Heart right ventricle (tissue), 16 donors: Measurements from ENCODE around the gene TSC22D4. TPM values are rescaled to one million over a fixed set of nuclear protein-coding genes. Genes with fewer than 3 reads are reported as not detected.
A peak's percentile ranks its signal among the peaks of the same experiment; 100 is the strongest.

ENCODE experiments used
- ATAC-seq, 8 donors: fragments of 200-7000 bp; cut with Tn5 transposase; one replicate each; pipeline ENCODE4 v1.9.1; 2020; ENCODE audit warnings: mild to moderate bottlenecking in 8 of 8, moderate library complexity in 8 of 8, moderate number of reproducible peaks in 1 of 8
- DNase-seq, 2 donors: peaks; one replicate each; pipeline ENCODE4 v3.0.0-alpha.2; 2020
- H3K27ac ChIP-seq, 10 donors: fragments of 200-600 bp; sonication (generic) in 2 of 10; one replicate each; pipeline versions ENCODE4 v1.5.0 to v1.8.0; 2020 to 2022; ENCODE audit warnings: mild to moderate bottlenecking in 3 of 10
- H3K27me3 ChIP-seq, 7 donors: fragments of 200-600 bp; one replicate each; pipeline ENCODE4 v1.8.0; 2021 to 2022; ENCODE audit warnings: mild to moderate bottlenecking in 2 of 7
- H3K36me3 ChIP-seq, 9 donors: fragments of 200-600 bp; sonication (generic) in 1 of 9; one replicate each; pipeline versions ENCODE4 v1.5.0 to v1.8.0; 2020 to 2022; ENCODE audit warnings: mild to moderate bottlenecking in 2 of 9
- H3K4me1 ChIP-seq, 9 donors: fragments of 200-600 bp; sonication (generic) in 1 of 9; one replicate each; pipeline versions ENCODE4 v1.5.0 to v1.8.0; 2020 to 2022; ENCODE audit warnings: mild to moderate bottlenecking in 4 of 9
- H3K4me3 ChIP-seq, 10 donors: fragments of 200-600 bp; sonication (generic) in 2 of 10; one replicate each; pipeline versions ENCODE4 v1.5.0 to v1.8.0; 2020 to 2022; ENCODE audit warnings: mild to moderate bottlenecking in 7 of 10, moderate library complexity in 2 of 10
- H3K9me3 ChIP-seq, 11 donors: fragments of 200-600 bp in 10 of 11; sonication (generic) in 2 of 11; one replicate each; pipeline versions ENCODE4 v1.5.0 to v1.8.0; 2013 to 2022; ENCODE audit warnings: mild to moderate bottlenecking in 2 of 11, control low read depth in 1 of 11, moderate library complexity in 1 of 11
- WGBS, 2 donors: extraction: QIAGEN DNeasy Blood & Tissue Kit; methylation state at CpG; one replicate each; pipeline ENCODE4 v1.1.7; 2013; ENCODE audit warnings: inconsistent platforms in 1 of 2; 5-methylcytosine and 5-hydroxymethylcytosine counted together
- intact Hi-C, 10 donors: fragments of 100-400 bp; cut with DNase I; formaldehyde crosslinking; loops; one replicate each; pipeline versions ENCODE4 v1.11.1 to v1.14.2; 2022
- polyA plus RNA-seq, 2 donors: library from polyadenylated mRNA; stranded (reverse); fragments of 200-250 nt; gene quantifications; one replicate each; pipeline ENCODE4 v1.2.3, GENCODE V29; 2013
- total RNA-seq, 10 donors: library from RNA; stranded (reverse); fragmentation: NEBNext Ultra II Directional in 3 of 10; extraction: Animal tissue kit (Norgen Biotek cat#: 25700) in 3 of 10; gene quantifications; one replicate each; pipeline versions ENCODE4 v1.2.1 to v1.2.4, GENCODE V29; 2021 to 2023
- TF ChIP-seq, protein P1 (sequence below), 9 donors: fragments of 200-600 bp; sonication (generic) in 2 of 9; IDR thresholded peaks; one replicate each; pipeline versions ENCODE4 v1.5.0 to v1.8.0; 2021 to 2022; ENCODE audit warnings: antibody characterized with exemption in 9 of 9, mild to moderate bottlenecking in 5 of 9, moderate library complexity in 1 of 9
- donor health status: Arrhythmogenic right ventricular cardiomyopathy.
- donor health status: ischemic (EF 13 %, LVEDD 7.1; RV severe dilation, severe dysfunction).
- donor health status: healthy with polysubstance abuse.
- donor health status: DM: no; HTN: yes; CAD: no.
- donor health status: DM: no; HTN: no; CAD: no.
- donor health status: ischemic (EF 25% LVEDD 6.9; RV normal size, moderate dysfunction).
- donor health status: ischemic (EF 25% LVEDD 5.7; RV mildly dilated, moderate dysfunction).
- donor health status: healthy.
- donor health status: DM: yes; HTN: yes; CAD: no.
- donor health status: Ischemic cardiomyopathy.
- donor health status: ischemic (EF 35%, LVEDD 5.7; RV mildly dilated, moderate dysfunction).
- donor health status: nonischemic (EF 11% LVEDD 7.7; RV severe dilation, severe dysfunction).
- donor health status: DM: yes; HTN: yes; CAD: no.
- donor health status: PGD.
- donor health status: ischemic (EF 29% LVEDD 5.4; RV normal size, mild dysfunction).
- donor health status: nonischemic (EF 23%, LVEDD 6.1; RV moderate dilation, normal function).

The TSC22D4 gene
- total and polyA plus RNA-seq, 12 donors = 36.0 to 72.3 (median 47.7) TPM

DNA sequence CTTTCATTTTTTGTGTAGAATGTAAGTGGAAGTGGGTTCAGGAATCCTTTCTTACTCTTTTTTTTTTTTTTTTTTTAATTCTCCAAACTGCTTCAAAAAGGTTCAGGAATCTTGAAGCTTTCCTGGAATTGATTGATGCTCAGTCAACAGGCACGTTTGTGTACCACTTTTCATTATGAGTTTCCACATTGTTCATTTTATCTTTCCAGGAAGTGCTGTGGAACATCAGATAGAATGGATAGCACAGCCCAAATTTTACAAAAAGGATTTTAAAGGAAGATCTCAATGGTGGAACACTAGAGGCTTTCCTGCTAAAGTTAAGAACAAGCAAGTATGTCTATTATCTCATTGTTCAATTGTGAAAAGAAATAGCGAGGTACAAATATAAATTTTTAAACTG is 40.8 kb downstream of the TSC22D4 start:
- TF ChIP-seq, protein P1, sequence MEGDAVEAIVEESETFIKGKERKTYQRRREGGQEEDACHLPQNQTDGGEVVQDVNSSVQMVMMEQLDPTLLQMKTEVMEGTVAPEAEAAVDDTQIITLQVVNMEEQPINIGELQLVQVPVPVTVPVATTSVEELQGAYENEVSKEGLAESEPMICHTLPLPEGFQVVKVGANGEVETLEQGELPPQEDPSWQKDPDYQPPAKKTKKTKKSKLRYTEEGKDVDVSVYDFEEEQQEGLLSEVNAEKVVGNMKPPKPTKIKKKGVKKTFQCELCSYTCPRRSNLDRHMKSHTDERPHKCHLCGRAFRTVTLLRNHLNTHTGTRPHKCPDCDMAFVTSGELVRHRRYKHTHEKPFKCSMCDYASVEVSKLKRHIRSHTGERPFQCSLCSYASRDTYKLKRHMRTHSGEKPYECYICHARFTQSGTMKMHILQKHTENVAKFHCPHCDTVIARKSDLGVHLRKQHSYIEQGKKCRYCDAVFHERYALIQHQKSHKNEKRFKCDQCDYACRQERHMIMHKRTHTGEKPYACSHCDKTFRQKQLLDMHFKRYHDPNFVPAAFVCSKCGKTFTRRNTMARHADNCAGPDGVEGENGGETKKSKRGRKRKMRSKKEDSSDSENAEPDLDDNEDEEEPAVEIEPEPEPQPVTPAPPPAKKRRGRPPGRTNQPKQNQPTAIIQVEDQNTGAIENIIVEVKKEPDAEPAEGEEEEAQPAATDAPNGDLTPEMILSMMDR (IDR thresholded peaks at IDR 0.05) = no peak
- peak overlapping the region in 1 of 10 donors; percentile 10 for H3K27ac ChIP-seq
- H3K27me3 ChIP-seq = no peaks in the 10 kb centered on the region
- H3K4me3 ChIP-seq = no peak overlapping the region
- no peaks in the 10 kb centered on the region for H3K9me3 ChIP-seq
- H3K4me1 ChIP-seq = peaks cover 6 to 29% (median 17%) of the 10 kb centered on the region in 9 donors
- no peak for DNase-seq
- WGBS, 2 donors = 46 to 56% methylated on average over 2 of the region's 2 CpGs
- intact Hi-C loops = no loop called here
- no peak for ATAC-seq
- H3K36me3 ChIP-seq = peaks cover 0 to 21% (median 15%) of the 10 kb centered on the region in 9 donors

DNA sequence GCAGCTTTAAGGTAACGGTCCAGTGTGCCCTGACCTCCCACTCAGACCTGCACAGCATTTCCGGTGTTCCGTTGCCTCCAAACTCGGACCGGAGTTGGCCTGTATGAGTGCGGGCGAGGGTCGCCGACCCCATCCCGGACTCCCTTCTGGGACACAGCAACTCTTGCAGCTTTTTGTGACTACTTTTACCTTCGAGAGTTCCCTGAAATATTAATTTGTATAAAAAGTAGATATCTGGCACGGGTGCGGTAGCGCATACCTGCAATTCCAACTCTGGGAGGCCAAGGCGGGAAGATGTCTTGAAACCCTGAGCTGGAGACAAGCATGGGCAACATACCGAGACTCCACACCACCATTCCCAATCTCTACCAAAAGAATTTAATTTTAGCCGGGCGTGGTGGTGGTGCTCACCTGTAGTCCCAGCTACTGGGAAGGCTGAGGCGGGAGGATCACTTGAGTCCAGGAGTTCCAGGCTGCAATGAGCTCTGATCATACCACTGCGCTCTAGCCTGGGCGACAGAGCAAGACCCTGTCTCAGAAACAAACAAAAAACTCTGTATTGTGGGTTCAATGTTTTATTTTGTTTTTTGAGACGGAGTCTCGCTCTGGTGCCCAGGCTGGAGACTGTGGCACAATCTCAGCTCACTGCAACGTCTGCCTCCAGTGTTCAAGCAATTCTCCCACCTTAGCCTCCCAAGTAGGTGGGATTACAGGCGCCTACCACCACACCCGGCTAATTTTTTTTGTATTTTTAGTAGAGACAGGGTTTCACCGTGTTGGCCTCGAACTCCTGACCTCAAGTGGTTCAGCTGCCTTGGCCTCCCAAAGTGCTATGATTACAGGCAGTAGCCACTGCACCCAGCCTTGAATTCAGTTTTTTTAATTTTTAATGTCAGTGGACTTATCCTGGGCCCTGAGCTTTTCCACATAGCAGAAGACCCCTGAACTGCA is 41.6 kb downstream of the TSC22D4 start:
- DNase-seq (no peak), ATAC-seq (no peak)
- TF ChIP-seq, protein P1 (IDR thresholded peaks at IDR 0.05) = no peak
- no peaks in the 10 kb centered on the region for H3K27me3 ChIP-seq
- H3K27ac ChIP-seq = peak overlapping the region in 9 of 10 donors; percentile 92 to 99 (median 97)
- H3K36me3 ChIP-seq = peaks cover 0 to 29% (median 16%) of the 10 kb centered on the region in 9 donors
- WGBS, 2 donors = 91 to 92% methylated on average over 28 of the region's 28 CpGs
- intact Hi-C loops = no loop called here
- H3K9me3 ChIP-seq = no peaks in the 10 kb centered on the region
- peak overlapping the region in 9 of 10 donors; percentile 62 to 98 (median 91) for H3K4me3 ChIP-seq
- peaks cover 6 to 36% (median 20%) of the 10 kb centered on the region in 9 donors for H3K4me1 ChIP-seq

DNA sequence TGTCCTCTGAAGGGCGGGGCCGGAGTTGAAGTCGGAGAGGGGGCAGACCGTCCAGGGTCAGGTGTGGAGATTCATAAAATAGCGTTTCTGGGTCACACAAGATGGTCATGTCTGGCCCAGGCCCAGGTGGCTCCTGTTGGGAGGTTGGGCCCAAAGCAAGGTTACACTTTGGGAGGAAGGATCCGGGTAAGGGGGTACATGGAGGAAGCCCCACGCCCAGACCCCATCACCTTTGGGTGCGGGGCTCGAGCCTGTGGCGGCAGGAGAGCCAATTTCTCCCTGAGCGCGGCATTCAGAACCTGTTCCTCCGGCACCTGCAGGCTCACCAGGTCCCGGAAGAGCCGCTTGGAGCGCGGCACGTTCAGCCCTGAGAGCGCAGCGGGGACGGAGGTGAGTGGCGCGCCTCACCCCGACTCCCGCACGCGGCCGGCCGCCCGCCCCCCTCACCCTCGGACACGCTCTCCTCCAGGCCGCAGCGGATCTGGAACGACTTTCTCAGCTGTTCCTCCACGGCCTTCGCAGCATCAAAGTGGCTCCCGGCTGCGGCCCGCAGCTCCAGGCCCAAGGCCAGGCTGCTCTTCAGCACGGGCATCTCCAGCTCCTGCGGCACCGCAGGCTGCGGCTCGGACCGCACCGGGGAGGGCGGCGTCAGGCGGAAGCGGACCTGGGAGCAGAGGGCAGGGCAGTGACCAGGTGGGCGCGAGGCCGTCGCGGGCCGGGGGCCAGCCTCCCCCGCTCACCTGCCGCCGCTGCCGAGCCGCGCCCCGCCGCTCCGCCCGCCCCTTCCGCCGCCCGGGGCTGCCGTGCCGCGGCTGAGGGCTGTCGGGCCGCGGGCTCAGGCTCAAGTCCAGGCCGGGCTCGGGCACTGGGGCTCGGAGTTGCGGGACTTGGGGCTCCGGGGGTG is 43.4 kb downstream of the TSC22D4 start:
- intact Hi-C loops = no loop called here
- Histone ChIP-seq H3K27ac (peak overlapping the region; percentile 91 to 99 (median 97)), H3K4me1 (peaks cover 9 to 54% (median 34%) of the 10 kb centered on the region in 9 donors), H3K27me3 (no peaks in the 10 kb centered on the region), H3K9me3 (no peaks in the 10 kb centered on the region), H3K4me3 (peak overlapping the region; percentile 62 to 98 (median 91)), H3K36me3 (peaks cover 0 to 41% (median 16%) of the 10 kb centered on the region in 9 donors)
- 2% methylated on average over 61 to 81 of the region's 81 CpGs for WGBS, 2 donors
- DNase-seq (peak; percentile 29 to 42), ATAC-seq (peak in 6 of 8 donors; percentile 14 to 51 (median 32))
- TF ChIP-seq, protein P1 (IDR thresholded peaks at IDR 0.05) = no peak
